Endometrial microvascular endothelial cells (primary cell): ENCODE results near the gene CCR5. TPM values are rescaled to one million over a fixed set of nuclear protein-coding genes. Genes with fewer than 3 reads are reported as not detected.

Experiments used
- in situ Hi-C: cut with HindIII; loops from 2 replicates; pipeline ENCODE4 v1.10.0; 2017; ENCODE audit warnings: low sequenced_read_pairs, low pct_unique_long_range_greater_than_20kb; ENCODE audit errors: inconsistent ontology term
- total RNA-seq: library from RNA; depleted of rRNA; stranded (reverse); fragments of >200 nt; gene quantifications from one replicate; pipeline ENCODE4 v1.2.3, GENCODE V29; 2015; ENCODE audit errors: inconsistent ontology term

The CCR5 gene
- total RNA-seq, 1 donor from 2014 or later: not detected

- in situ Hi-C loops: no loop called here
These were observed 14.5 kb upstream of the CCR5 start for GRCh38 chr3:46356276-46356675.

DNA sequence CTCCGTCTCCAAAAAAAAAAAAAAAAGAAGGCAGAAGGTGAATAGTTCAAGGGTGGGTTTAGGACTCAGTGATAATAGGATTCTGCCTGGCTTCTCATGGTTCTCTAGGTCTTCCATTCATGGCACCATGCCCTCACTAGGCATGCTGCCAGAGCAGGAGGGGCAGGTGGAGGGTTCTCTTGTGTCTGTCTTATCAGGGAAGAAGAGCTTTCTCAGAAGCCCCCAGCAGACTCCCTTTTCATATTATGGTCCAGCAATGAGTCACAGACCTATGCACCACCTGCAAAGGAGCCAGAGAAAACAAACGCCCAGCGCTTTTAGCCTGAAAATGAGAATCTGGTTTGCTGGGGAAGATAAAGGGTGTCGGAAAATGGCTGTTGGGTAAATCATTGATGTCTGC is 13.8 kb upstream of the CCR5 start:
- in situ Hi-C loops: no loop called here

- in situ Hi-C loops: no loop called here
These were observed 12.3 kb upstream of the CCR5 start for GRCh38 chr3:46358466-46358865.

- in situ Hi-C loops: no loop called here
These were observed 10.8 kb upstream of the CCR5 start for GRCh38 chr3:46359733-46360493.

GRCh38 chr3:46360907-46361306 is 9.8 kb upstream of the CCR5 start:
- in situ Hi-C loops: no loop called here

GRCh38 chr3:46361408-46362283 is 9.1 kb upstream of the CCR5 start:
- in situ Hi-C loops: no loop called here

GRCh38 chr3:46365041-46365440 is 5.7 kb upstream of the CCR5 start:
- in situ Hi-C loops: no loop called here

DNA sequence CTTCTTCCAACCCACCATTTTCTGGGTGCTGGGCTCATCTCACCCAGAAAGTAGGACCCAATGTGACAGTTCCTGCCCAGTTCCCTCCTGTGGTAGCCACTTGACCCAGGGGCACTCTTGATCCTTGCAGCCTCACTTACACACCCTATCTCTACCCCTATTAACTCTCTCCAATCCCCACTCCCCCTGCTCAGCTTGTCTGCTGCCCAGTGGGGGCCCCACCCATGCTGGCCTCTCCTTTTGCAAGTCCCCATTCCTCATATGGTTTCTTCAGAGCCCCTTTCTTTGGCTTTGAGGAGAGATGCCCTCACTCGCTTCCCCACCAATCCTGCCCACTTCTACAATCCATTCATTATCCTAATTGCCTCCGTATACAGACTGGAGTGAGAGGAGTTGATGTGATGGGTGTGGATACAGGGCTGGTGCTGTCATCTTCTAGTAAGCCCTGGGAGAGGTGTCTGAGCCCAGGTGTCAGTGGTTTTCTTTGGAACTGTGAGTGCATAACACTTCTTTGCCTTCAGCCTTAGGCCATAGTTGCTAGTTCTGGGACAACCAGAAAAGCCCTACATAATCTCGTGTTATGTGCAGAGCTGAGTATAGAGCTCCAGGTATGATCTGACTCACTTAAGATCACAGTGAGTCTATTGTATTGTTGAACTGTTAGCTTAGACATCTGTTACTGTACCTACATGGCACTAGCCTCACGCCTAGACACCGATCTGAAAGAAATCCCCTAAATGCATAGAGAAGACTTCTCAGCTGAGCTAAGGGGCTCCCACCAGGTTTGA is 4.8 kb upstream of the CCR5 start:
- in situ Hi-C loops: no loop called here

DNA sequence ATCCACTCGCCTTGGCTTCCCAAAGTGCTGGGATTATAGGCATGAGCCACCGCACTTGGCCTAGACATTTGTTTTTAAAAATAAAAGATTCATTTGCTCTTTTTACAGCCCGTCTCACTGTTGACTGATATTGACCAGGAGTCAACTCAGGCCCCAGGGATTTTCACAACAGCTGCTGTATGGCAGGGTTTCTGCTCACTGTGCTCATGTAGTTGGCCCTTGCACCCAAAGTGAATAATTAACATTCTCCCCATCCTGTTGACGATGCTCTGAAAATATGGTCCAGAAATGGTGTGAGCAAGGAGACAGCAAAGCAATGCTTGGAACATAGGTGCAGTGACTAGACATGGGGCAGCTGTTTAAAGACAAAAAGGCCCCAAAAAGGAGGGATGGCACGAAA is 2.9 kb upstream of the CCR5 start:
- in situ Hi-C loops: no loop called here

GRCh38 chr3:46368569-46368968 is 2.2 kb upstream of the CCR5 start:
- in situ Hi-C loops: no loop called here

GRCh38 chr3:46369151-46369550 is 1.6 kb upstream of the CCR5 start:
- in situ Hi-C loops: no loop called here

DNA sequence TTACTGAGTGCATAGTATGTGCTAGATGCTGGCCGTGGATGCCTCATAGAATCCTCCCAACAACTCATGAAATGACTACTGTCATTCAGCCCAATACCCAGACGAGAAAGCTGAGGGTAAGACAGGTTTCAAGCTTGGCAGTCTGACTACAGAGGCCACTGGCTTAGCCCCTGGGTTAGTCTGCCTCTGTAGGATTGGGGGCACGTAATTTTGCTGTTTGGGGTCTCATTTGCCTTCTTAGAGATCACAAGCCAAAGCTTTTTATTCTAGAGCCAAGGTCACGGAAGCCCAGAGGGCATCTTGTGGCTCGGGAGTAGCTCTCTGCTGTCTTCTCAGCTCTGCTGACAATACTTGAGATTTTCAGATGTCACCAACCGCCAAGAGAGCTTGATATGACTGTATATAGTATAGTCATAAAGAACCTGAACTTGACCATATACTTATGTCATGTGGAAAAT is 1.0 kb upstream of the CCR5 start:
- in situ Hi-C loops: no loop called here

DNA sequence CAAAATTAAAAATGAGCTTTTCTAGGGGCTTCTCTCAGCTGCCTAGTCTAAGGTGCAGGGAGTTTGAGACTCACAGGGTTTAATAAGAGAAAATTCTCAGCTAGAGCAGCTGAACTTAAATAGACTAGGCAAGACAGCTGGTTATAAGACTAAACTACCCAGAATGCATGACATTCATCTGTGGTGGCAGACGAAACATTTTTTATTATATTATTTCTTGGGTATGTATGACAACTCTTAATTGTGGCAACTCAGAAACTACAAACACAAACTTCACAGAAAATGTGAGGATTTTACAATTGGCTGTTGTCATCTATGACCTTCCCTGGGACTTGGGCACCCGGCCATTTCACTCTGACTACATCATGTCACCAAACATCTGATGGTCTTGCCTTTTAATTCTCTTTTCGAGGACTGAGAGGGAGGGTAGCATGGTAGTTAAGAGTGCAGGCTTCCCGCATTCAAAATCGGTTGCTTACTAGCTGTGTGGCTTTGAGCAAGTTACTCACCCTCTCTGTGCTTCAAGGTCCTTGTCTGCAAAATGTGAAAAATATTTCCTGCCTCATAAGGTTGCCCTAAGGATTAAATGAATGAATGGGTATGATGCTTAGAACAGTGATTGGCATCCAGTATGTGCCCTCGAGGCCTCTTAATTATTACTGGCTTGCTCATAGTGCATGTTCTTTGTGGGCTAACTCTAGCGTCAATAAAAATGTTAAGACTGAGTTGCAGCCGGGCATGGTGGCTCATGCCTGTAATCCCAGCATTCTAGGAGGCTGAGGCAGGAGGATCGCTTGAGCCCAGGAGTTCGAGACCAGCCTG is 984 bp downstream of the CCR5 start:
- in situ Hi-C loops: no loop called here

DNA sequence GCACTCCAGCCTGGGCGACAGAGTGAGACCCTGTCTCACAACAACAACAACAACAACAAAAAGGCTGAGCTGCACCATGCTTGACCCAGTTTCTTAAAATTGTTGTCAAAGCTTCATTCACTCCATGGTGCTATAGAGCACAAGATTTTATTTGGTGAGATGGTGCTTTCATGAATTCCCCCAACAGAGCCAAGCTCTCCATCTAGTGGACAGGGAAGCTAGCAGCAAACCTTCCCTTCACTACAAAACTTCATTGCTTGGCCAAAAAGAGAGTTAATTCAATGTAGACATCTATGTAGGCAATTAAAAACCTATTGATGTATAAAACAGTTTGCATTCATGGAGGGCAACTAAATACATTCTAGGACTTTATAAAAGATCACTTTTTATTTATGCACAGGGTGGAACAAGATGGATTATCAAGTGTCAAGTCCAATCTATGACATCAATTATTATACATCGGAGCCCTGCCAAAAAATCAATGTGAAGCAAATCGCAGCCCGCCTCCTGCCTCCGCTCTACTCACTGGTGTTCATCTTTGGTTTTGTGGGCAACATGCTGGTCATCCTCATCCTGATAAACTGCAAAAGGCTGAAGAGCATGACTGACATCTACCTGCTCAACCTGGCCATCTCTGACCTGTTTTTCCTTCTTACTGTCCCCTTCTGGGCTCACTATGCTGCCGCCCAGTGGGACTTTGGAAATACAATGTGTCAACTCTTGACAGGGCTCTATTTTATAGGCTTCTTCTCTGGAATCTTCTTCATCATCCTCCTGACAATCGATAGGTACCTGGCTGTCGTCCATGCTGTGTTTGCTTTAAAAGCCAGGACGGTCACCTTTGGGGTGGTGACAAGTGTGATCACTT is 2.0 kb downstream of the CCR5 start:
- in situ Hi-C loops: no loop called here

DNA sequence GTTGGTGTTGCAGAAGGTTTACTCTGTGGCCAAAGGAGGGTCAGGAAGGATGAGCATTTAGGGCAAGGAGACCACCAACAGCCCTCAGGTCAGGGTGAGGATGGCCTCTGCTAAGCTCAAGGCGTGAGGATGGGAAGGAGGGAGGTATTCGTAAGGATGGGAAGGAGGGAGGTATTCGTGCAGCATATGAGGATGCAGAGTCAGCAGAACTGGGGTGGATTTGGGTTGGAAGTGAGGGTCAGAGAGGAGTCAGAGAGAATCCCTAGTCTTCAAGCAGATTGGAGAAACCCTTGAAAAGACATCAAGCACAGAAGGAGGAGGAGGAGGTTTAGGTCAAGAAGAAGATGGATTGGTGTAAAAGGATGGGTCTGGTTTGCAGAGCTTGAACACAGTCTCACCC is 4.0 kb downstream of the CCR5 start:
- in situ Hi-C loops: no loop called here

DNA sequence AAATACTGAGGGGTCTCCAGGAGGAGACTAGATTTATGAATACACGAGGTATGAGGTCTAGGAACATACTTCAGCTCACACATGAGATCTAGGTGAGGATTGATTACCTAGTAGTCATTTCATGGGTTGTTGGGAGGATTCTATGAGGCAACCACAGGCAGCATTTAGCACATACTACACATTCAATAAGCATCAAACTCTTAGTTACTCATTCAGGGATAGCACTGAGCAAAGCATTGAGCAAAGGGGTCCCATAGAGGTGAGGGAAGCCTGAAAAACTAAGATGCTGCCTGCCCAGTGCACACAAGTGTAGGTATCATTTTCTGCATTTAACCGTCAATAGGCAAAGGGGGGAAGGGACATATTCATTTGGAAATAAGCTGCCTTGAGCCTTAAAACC is 4.5 kb downstream of the CCR5 start:
- in situ Hi-C loops: no loop called here

- in situ Hi-C loops: no loop called here
These were observed 5.1 kb downstream of the CCR5 start for GRCh38 chr3:46375814-46376213.
